ENCODE measurements around the gene CPAMD8.

CPAMD8 gene

DNA sequence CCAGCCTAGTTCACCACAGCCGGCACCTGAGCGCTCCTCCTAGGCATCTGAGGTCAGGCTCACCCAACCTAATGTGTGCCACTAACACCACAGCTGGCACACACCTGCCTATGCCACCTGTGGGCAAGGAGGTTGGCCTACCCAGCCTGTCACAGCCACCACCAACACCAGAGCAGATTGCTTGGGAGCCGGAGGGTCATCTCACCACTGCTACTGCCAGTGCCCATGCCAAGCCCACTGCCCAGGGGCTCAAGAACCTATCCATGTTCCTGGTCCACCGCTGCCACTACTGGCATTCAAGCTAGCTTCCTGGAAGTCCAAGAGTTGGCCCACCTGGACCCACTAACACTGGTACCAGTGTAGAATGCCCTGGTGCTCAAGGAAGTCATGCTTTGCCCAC is 95.3 kb downstream of the CPAMD8 start:
- Mint-ChIP-seq H3K27me3 (no peaks in the 10 kb centered on the region), H3K4me1 (no peaks in the 10 kb centered on the region), H3K9me3 (peaks cover 35 to 45% of the 10 kb centered on the region in 2 donors), H3K4me3 (no peak overlapping the region), H3K27ac (no peak overlapping the region)
- DNase-seq (no peak), ATAC-seq (no peak)

GRCh38 chr19:16930753-16931152 is 95.9 kb downstream of the CPAMD8 start:
- no peaks in the 10 kb centered on the region for H3K27me3 Mint-ChIP-seq
- no peak for ATAC-seq
- H3K4me3 Mint-ChIP-seq, result no peak overlapping the region
- H3K9me3 Mint-ChIP-seq, result peaks cover 32 to 41% of the 10 kb centered on the region in 2 donors
- H3K27ac Mint-ChIP-seq, result no peak overlapping the region
- no peak for DNase-seq
- H3K4me1 Mint-ChIP-seq, result no peaks in the 10 kb centered on the region

DNA sequence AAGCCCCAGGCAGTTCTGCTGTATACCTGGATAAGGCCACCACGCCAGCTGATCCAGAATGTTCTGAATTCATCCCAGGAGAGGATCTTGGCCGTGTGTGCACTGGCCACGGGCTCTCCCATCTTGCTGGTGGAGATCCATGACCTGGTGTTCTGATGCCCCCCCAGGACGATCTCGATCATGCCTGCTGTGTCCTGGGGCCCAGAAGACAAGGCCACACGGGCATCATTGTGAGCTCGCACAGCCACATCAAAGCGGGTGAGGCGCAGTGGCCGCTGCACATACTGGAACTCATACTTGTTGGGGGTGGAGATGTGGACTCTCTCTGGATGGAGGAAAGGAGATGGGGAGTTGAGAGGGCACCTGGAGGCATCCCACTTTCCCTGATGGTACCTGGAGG is 97.7 kb downstream of the CPAMD8 start:
- Mint-ChIP-seq H3K4me3 (no peak overlapping the region), H3K27me3 (no peaks in the 10 kb centered on the region), H3K4me1 (no peaks in the 10 kb centered on the region), H3K9me3 (peaks cover 24 to 38% of the 10 kb centered on the region in 2 donors), H3K27ac (no peak overlapping the region)
- ATAC-seq (no peak), DNase-seq (no peak)

- peaks cover 18 to 32% of the 10 kb centered on the region in 2 donors for H3K9me3 Mint-ChIP-seq
- DNase-seq, result no peak
- H3K4me3 Mint-ChIP-seq, result no peak overlapping the region
- H3K4me1 Mint-ChIP-seq, result no peaks in the 10 kb centered on the region
- no peak for ATAC-seq
- H3K27me3 Mint-ChIP-seq, result no peaks in the 10 kb centered on the region
- no peak overlapping the region for H3K27ac Mint-ChIP-seq
Measured at GRCh38 chr19:16928351-16928750, 98.3 kb downstream of the CPAMD8 start.

DNA sequence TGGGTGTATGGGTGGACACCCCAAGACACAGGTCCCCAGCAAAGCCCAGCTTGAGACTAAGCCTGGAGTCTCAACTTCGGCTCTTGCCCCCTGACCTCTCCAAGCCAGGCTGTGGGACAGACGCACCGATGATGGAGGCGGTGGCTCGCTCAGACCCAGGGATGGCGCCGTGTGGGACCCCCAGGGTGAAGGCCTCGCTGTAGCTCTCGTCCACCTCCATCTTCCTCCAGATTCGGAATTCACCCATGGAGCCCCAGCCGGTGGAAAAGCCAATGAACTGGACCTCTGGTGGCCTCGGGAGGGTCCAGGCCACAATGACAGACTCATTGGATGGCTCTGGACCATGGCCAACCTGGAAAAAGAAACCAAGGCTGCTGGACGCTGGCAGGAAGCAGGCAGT is 98.7 kb downstream of the CPAMD8 start:
- H3K27me3 Mint-ChIP-seq, result no peaks in the 10 kb centered on the region
- DNase-seq (no peak), ATAC-seq (no peak)
- no peak overlapping the region for H3K27ac Mint-ChIP-seq
- peaks cover 16 to 29% of the 10 kb centered on the region in 2 donors for H3K9me3 Mint-ChIP-seq
- no peak overlapping the region for H3K4me3 Mint-ChIP-seq
- H3K4me1 Mint-ChIP-seq, result peaks cover 1% of the 10 kb centered on the region

- ATAC-seq, result no peak
- Mint-ChIP-seq H3K27ac (peak overlapping the region in 1 of 2 donors; percentile 8), H3K9me3 (peaks cover 12 to 28% of the 10 kb centered on the region in 2 donors), H3K27me3 (no peaks in the 10 kb centered on the region), H3K4me1 (peaks cover 10% of the 10 kb centered on the region), H3K4me3 (no peak overlapping the region)
- no peak for DNase-seq
Measured at GRCh38 chr19:16922949-16923348, 103.7 kb downstream of the CPAMD8 start.

DNA sequence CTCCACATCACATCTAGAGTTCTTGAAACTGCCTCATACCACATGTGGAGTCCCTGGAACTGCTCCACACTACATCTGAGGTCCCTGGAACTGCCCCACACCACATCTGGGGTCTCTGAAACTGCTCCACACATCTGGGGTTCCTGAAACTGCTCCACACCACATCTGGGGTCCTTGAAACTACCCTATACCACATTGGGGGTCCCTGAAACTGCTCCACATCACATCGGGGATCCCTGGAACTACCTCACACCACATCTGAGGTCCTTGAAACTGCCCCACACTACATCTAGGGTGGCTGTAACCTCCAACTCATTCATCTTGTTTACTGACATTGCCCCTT is 104.0 kb downstream of the CPAMD8 start:
- H3K4me1 Mint-ChIP-seq, result peaks cover 10% of the 10 kb centered on the region
- DNase-seq, result no peak
- H3K27ac Mint-ChIP-seq, result peak overlapping the region in 1 of 2 donors; percentile 56
- no peaks in the 10 kb centered on the region for H3K27me3 Mint-ChIP-seq
- peaks cover 12 to 28% of the 10 kb centered on the region in 2 donors for H3K9me3 Mint-ChIP-seq
- H3K4me3 Mint-ChIP-seq, result no peak overlapping the region
- no peak for ATAC-seq

- ATAC-seq (no peak), DNase-seq (no peak)
- no peak overlapping the region for H3K4me3 Mint-ChIP-seq
- peak overlapping the region in 1 of 2 donors; percentile 56 for H3K27ac Mint-ChIP-seq
- H3K9me3 Mint-ChIP-seq, result peaks cover 11 to 25% of the 10 kb centered on the region in 2 donors
- H3K27me3 Mint-ChIP-seq, result no peaks in the 10 kb centered on the region
- H3K4me1 Mint-ChIP-seq, result peaks cover 10% of the 10 kb centered on the region
Measured at GRCh38 chr19:16921766-16922591, 104.6 kb downstream of the CPAMD8 start.

DNA sequence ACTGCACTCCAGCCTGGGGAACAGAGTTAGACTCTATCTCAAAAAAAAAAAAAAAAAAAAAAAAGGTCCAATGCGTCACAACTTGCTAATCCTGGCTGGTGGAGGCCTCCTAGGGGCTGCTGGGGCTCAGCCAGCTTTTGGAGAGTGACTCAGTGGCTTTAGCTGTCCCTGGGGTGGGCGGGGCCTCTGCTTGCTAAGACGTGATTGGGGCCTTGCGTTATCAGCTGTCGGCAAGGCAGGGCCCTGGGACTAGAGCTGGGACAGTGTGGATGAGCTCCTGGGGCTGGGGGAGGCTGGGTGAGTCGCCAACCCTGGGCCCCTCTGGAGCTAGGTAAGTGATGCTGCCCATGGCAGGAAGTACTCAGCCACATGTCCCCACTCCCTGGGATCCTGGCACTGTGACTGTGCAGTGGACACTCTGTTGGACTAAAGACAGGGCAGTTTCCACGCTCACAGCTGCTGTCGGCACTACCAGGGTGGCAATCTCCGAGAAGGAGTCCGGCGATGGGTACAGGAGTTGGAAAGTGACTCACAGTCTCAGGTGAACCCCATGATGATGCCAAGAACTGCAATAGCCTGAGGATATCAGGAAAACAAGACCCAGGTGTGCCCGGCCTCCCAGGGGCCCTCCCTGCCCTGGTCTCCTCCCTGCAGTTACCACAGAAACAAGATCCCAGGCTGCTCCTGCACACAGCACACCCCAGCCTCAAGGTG is 105.6 kb downstream of the CPAMD8 start:
- ATAC-seq (no peak), DNase-seq (no peak)
- Mint-ChIP-seq H3K27ac (peak overlapping the region in 1 of 2 donors; percentile 78), H3K4me1 (peaks cover 10% of the 10 kb centered on the region), H3K4me3 (no peak overlapping the region), H3K27me3 (no peaks in the 10 kb centered on the region), H3K9me3 (peaks cover 5 to 17% of the 10 kb centered on the region in 2 donors)

GRCh38 chr19:16919496-16919895 is 107.1 kb downstream of the CPAMD8 start:
- no peak overlapping the region for H3K27ac Mint-ChIP-seq
- DNase-seq, result no peak
- no peak overlapping the region for H3K4me3 Mint-ChIP-seq
- H3K27me3 Mint-ChIP-seq, result no peaks in the 10 kb centered on the region
- no peak for ATAC-seq
- H3K4me1 Mint-ChIP-seq, result peaks cover 10% of the 10 kb centered on the region
- peaks cover 4 to 17% of the 10 kb centered on the region in 2 donors for H3K9me3 Mint-ChIP-seq

DNA sequence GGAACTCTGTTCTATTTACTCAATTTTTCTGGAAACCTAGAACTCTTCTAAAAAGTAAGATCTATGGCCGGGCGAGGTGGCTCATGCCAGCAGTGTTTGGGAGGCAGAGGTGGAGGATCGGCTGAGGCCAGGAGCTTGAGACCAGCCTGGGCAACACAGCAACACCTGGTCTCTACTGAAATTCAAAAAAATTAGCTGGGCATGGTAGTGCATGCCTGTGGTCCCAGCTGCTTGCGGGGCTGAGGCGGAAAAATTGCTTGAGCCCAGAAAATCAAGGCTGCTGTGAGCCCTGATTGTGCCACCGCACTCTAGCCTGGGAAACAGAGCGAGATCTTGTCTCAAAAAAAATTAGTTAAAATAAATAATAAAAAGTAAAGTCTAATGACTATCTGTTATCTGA is 109.2 kb downstream of the CPAMD8 start:
- peaks cover 21 to 38% of the 10 kb centered on the region in 2 donors for H3K9me3 Mint-ChIP-seq
- H3K27me3 Mint-ChIP-seq, result no peaks in the 10 kb centered on the region
- no peak overlapping the region for H3K27ac Mint-ChIP-seq
- no peak overlapping the region for H3K4me3 Mint-ChIP-seq
- DNase-seq (no peak), ATAC-seq (no peak)
- peaks cover 4% of the 10 kb centered on the region for H3K4me1 Mint-ChIP-seq

DNA sequence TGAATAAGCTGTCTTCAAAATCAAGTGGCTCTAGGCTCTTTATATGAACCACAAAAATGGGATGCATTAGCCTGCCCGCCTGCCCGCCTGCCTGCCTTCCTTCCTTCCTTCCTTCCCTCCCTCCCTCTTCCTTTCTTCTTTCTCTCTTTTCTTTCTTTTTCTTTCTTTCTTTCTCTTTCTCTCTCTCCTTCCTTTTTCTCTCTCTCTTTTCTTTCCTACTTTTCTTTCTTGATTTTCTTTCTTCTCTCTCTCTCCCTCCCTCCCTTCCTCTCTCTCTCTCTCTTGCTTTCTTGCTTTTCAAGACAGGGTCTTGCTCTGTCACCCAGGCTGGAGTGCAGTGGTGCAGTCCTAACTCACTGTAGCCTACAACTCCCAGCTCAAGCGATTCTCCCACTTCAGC is 110.9 kb downstream of the CPAMD8 start:
- DNase-seq, result no peak
- Mint-ChIP-seq H3K27me3 (no peaks in the 10 kb centered on the region), H3K9me3 (peaks cover 26 to 44% of the 10 kb centered on the region in 2 donors), H3K4me3 (no peak overlapping the region), H3K27ac (no peak overlapping the region), H3K4me1 (no peaks in the 10 kb centered on the region)
- no peak for ATAC-seq

DNA sequence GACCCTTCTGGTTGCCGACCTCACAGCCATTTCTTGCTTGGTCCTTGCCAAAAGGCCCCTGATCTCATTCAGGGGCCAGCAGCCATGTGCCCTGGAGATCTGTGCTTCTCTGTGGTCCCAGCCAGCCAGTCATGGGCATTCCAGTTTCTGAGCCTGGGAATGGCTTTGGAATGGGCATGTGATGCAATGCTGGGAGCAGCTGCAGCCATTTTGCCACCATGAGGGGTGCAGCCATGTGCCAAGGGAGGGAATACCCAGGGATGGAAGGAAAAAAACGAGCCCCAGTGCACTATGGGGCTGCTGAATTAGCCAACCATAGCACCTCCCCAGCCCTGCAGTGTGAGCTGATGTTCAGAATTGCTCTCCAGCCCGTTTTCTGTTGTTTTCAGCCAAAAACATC is 111.5 kb downstream of the CPAMD8 start:
- ATAC-seq (no peak), DNase-seq (no peak)
- Mint-ChIP-seq H3K27me3 (no peaks in the 10 kb centered on the region), H3K9me3 (peaks cover 26 to 44% of the 10 kb centered on the region in 2 donors), H3K4me1 (no peaks in the 10 kb centered on the region), H3K4me3 (no peak overlapping the region), H3K27ac (no peak overlapping the region)

- ATAC-seq, result no peak
- no peaks in the 10 kb centered on the region for H3K27me3 Mint-ChIP-seq
- no peaks in the 10 kb centered on the region for H3K4me1 Mint-ChIP-seq
- no peak overlapping the region for H3K4me3 Mint-ChIP-seq
- no peak for DNase-seq
- H3K27ac Mint-ChIP-seq, result no peak overlapping the region
- peaks cover 26 to 38% of the 10 kb centered on the region in 2 donors for H3K9me3 Mint-ChIP-seq
Measured at GRCh38 chr19:16914421-16914820, 112.2 kb downstream of the CPAMD8 start.

GRCh38 chr19:16912780-16913179 is 113.8 kb downstream of the CPAMD8 start:
- H3K27ac Mint-ChIP-seq, result no peak overlapping the region
- ATAC-seq (no peak), DNase-seq (no peak)
- H3K4me3 Mint-ChIP-seq, result no peak overlapping the region
- H3K4me1 Mint-ChIP-seq, result no peaks in the 10 kb centered on the region
- H3K27me3 Mint-ChIP-seq, result no peaks in the 10 kb centered on the region
- peaks cover 26 to 38% of the 10 kb centered on the region in 2 donors for H3K9me3 Mint-ChIP-seq

GRCh38 chr19:16911046-16911445 is 115.6 kb downstream of the CPAMD8 start:
- Mint-ChIP-seq H3K27ac (no peak overlapping the region), H3K4me1 (no peaks in the 10 kb centered on the region), H3K27me3 (no peaks in the 10 kb centered on the region), H3K4me3 (no peak overlapping the region), H3K9me3 (peaks cover 26 to 38% of the 10 kb centered on the region in 2 donors)
- ATAC-seq (no peak), DNase-seq (no peak)

All from stimulated activated naive CD8-positive, alpha-beta T cell treated with anti-CD3 and anti-CD28 coated beads, Interleukin-15, amount 100 ng/mL, for 72 hours (primary cell).